Neural cell (in vitro differentiated cells): ENCODE data around the gene MPP1.

ENCODE experiments used
- EP300 ChIP-seq: fragments of 450-650 bp; conservative IDR thresholded peaks from 2 replicates; pipeline ENCODE4 v1.6.1; 2014; ENCODE audit warnings: antibody characterized with exemption, mild to moderate bottlenecking, moderate library complexity; ENCODE audit not compliant: poor library complexity, severe bottlenecking
- EZH2 ChIP-seq: fragments of 200-600, 300-800 bp; shearing (Covaris generic), sonication (generic); IDR thresholded peaks from 2 replicates; pipeline ENCODE4 v1.6.1; 2014; ENCODE audit warnings: antibody characterized with exemption, low read length, borderline replicate concordance, mild to moderate bottlenecking; ENCODE audit not compliant: insufficient read depth, poor library complexity, severe bottlenecking
- POLR2AphosphoS5 ChIP-seq: IDR thresholded peaks from 2 replicates; pipeline ENCODE4 v1.6.1; 2012
- RAD21 ChIP-seq: fragments of 450-650 bp; conservative IDR thresholded peaks from 2 replicates; pipeline ENCODE4 v1.6.1; 2014; ENCODE audit warnings: antibody characterized with exemption, mild to moderate bottlenecking, moderate library complexity
- TF ChIP-seq, protein P1 (sequence below): fragments of 450-650 bp; IDR thresholded peaks from 2 replicates; pipeline ENCODE4 v1.5.1; 2014; ENCODE audit warnings: antibody characterized with exemption, mild to moderate bottlenecking, moderate library complexity; ENCODE audit not compliant: poor library complexity, severe bottlenecking
- TF ChIP-seq, protein P2 (sequence below): IDR thresholded peaks from 2 replicates; pipeline ENCODE4 v1.6.1; 2012; ENCODE audit warnings: borderline replicate concordance

DNA sequence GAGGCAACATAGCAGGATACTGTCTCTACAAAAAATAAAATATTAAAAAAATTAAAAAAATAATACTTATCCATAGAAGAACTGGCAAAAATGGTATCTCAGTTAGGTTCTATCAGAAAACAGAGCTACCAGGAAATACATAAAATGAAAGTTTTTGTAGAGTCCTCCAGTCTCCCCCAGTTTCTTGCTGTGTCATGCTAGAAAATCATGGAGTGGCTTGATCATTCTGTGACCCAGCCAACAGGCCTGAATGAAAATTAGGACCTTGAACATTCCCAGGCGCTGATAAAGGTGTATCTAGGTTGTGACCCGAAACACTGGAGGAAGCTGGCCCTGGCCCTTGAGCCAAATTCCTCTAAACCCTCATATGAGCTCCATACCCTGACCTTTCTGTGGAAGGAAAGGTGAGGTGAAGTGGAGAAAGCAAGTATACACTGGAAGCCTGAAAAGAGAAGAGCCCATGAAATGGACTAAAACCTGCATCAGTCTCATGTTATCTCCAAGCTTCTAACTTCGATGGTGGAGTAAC is 28.5 kb upstream of the MPP1 start:
- no peak for TF ChIP-seq EP300
- TF ChIP-seq, protein P1, sequence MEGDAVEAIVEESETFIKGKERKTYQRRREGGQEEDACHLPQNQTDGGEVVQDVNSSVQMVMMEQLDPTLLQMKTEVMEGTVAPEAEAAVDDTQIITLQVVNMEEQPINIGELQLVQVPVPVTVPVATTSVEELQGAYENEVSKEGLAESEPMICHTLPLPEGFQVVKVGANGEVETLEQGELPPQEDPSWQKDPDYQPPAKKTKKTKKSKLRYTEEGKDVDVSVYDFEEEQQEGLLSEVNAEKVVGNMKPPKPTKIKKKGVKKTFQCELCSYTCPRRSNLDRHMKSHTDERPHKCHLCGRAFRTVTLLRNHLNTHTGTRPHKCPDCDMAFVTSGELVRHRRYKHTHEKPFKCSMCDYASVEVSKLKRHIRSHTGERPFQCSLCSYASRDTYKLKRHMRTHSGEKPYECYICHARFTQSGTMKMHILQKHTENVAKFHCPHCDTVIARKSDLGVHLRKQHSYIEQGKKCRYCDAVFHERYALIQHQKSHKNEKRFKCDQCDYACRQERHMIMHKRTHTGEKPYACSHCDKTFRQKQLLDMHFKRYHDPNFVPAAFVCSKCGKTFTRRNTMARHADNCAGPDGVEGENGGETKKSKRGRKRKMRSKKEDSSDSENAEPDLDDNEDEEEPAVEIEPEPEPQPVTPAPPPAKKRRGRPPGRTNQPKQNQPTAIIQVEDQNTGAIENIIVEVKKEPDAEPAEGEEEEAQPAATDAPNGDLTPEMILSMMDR, result no peak
- TF ChIP-seq, protein P2, sequence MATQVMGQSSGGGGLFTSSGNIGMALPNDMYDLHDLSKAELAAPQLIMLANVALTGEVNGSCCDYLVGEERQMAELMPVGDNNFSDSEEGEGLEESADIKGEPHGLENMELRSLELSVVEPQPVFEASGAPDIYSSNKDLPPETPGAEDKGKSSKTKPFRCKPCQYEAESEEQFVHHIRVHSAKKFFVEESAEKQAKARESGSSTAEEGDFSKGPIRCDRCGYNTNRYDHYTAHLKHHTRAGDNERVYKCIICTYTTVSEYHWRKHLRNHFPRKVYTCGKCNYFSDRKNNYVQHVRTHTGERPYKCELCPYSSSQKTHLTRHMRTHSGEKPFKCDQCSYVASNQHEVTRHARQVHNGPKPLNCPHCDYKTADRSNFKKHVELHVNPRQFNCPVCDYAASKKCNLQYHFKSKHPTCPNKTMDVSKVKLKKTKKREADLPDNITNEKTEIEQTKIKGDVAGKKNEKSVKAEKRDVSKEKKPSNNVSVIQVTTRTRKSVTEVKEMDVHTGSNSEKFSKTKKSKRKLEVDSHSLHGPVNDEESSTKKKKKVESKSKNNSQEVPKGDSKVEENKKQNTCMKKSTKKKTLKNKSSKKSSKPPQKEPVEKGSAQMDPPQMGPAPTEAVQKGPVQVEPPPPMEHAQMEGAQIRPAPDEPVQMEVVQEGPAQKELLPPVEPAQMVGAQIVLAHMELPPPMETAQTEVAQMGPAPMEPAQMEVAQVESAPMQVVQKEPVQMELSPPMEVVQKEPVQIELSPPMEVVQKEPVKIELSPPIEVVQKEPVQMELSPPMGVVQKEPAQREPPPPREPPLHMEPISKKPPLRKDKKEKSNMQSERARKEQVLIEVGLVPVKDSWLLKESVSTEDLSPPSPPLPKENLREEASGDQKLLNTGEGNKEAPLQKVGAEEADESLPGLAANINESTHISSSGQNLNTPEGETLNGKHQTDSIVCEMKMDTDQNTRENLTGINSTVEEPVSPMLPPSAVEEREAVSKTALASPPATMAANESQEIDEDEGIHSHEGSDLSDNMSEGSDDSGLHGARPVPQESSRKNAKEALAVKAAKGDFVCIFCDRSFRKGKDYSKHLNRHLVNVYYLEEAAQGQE, result no peak
- no peak for TF ChIP-seq RAD21
- no peak for TF ChIP-seq POLR2AphosphoS5
- no peak for TF ChIP-seq EZH2
